CD14-positive monocyte (primary cell): ENCODE measurements around the gene PLBD2. TPM values are rescaled to one million over a fixed set of nuclear protein-coding genes. Genes with fewer than 3 reads are reported as not detected.

Experiments
- DNase-seq, 3 donors: peaks; one replicate each; pipeline ENCODE4 v3.0.0-alpha.2; 2011 to 2022
- H2AFZ ChIP-seq: 2 replicates; pipeline ENCODE4 v1.6.0; 2012; ENCODE audit warnings: mild to moderate bottlenecking, low read depth, low read length, inconsistent platforms; ENCODE audit not compliant: insufficient read depth, poor library complexity, severe bottlenecking
- H3K27ac ChIP-seq, 2 donors: 1 replicate in 1 of 2; 2 replicates in 1 of 2; pipeline ENCODE4 v1.5.1; 2012 to 2013; ENCODE audit warnings: low read length in 2 of 2, control low read depth in 1 of 2, inconsistent platforms in 1 of 2, low read depth in 1 of 2, mild to moderate bottlenecking in 1 of 2
- H3K27me3 ChIP-seq, 2 donors: one replicate each; pipeline versions ENCODE4 v1.6.0 to v1.6.1; 2011 to 2013; ENCODE audit warnings: low read length in 2 of 2; ENCODE audit not compliant: control insufficient read depth in 2 of 2, insufficient read depth in 2 of 2
- H3K36me3 ChIP-seq, 2 donors: replicated peaks in 1 of 2; 1 replicate in 1 of 2; 2 replicates in 1 of 2; pipeline versions ENCODE4 v1.5.1 to v1.6.1; 2012 to 2013; ENCODE audit warnings: low read length in 2 of 2, control low read depth in 1 of 2, inconsistent platforms in 1 of 2, mild to moderate bottlenecking in 1 of 2; ENCODE audit not compliant: insufficient read depth in 2 of 2, control insufficient read depth in 1 of 2
- H3K4me1 ChIP-seq, 2 donors: 1 replicate in 1 of 2; 2 replicates in 1 of 2; pipeline versions ENCODE4 v1.5.1 to v1.6.1; 2012 to 2013; ENCODE audit warnings: low read length in 2 of 2, control low read depth in 1 of 2, inconsistent platforms in 1 of 2, mild to moderate bottlenecking in 1 of 2, moderate library complexity in 1 of 2; ENCODE audit not compliant: insufficient read depth in 2 of 2, control insufficient read depth in 1 of 2
- H3K4me2 ChIP-seq: replicated peaks from 2 replicates; pipeline ENCODE3; 2012; ENCODE audit warnings: low read length, moderate library complexity, mild to moderate bottlenecking; ENCODE audit not compliant: poor library complexity, severe bottlenecking; ENCODE audit errors: extremely low read depth
- H3K4me3 ChIP-seq, 3 experiments: fragments of 200-600 bp in 1 of 3; sonication (generic) in 1 of 3; replicated peaks in 1 of 3; 1 replicate in 2 of 3; 2 replicates in 1 of 3; pipeline ENCODE4 v1.5.1; 2011 to 2013; ENCODE audit warnings: low read length in 3 of 3, mild to moderate bottlenecking in 3 of 3, control low read depth in 2 of 3, low read depth in 2 of 3, inconsistent platforms in 1 of 3, moderate library complexity in 1 of 3
- H3K79me2 ChIP-seq: 2 replicates; pipeline ENCODE4 v1.6.0; 2012; ENCODE audit warnings: mild to moderate bottlenecking, control low read depth, inconsistent platforms, low read length, moderate library complexity; ENCODE audit not compliant: insufficient read depth
- H3K9ac ChIP-seq: 2 replicates; pipeline ENCODE4 v1.6.0; 2017; ENCODE audit warnings: low read length, mild to moderate bottlenecking; ENCODE audit not compliant: insufficient read depth, poor library complexity, severe bottlenecking
- H3K9me3 ChIP-seq, 2 donors: replicated peaks in 1 of 2; 1 replicate in 1 of 2; 2 replicates in 1 of 2; pipeline versions ENCODE4 v1.5.1 to v1.6.1; 2012 to 2013; ENCODE audit warnings: low read length in 2 of 2, control low read depth in 1 of 2; ENCODE audit not compliant: control insufficient read depth in 1 of 2, insufficient read depth in 1 of 2
- H4K20me1 ChIP-seq: 2 replicates; pipeline ENCODE4 v1.6.0; 2012; ENCODE audit warnings: mild to moderate bottlenecking, low read length, control low read depth, moderate library complexity; ENCODE audit not compliant: insufficient read depth
- H3K27ac Mint-ChIP-seq, 7 donors: one replicate each; pipeline ENCODE4 v1.8.0; 2020; ENCODE audit warnings: mild to moderate bottlenecking in 7 of 7, mixed read lengths in 7 of 7, moderate library complexity in 6 of 7, inconsistent platforms in 2 of 7
- H3K27me3 Mint-ChIP-seq, 3 donors: one replicate each; pipeline ENCODE4 v1.8.0; 2021 to 2022; ENCODE audit warnings: low read depth in 3 of 3, mild to moderate bottlenecking in 3 of 3, mixed read lengths in 3 of 3, moderate library complexity in 3 of 3, inconsistent platforms in 1 of 3
- H3K36me3 Mint-ChIP-seq, 2 donors: one replicate each; pipeline ENCODE4 v1.8.0; 2020; ENCODE audit warnings: mixed read lengths in 2 of 2, inconsistent platforms in 1 of 2, mild to moderate bottlenecking in 1 of 2
- H3K4me1 Mint-ChIP-seq: one replicate; pipeline ENCODE4 v1.8.0; 2020; ENCODE audit warnings: mild to moderate bottlenecking, mixed read lengths
- H3K4me3 Mint-ChIP-seq, 2 donors: one replicate each; pipeline ENCODE4 v1.8.0; 2020; ENCODE audit warnings: mild to moderate bottlenecking in 2 of 2, mixed read lengths in 2 of 2, moderate library complexity in 1 of 2
- H3K9me3 Mint-ChIP-seq, 7 donors: one replicate each; pipeline ENCODE4 v1.8.0; 2020 to 2022; ENCODE audit warnings: mixed read lengths in 7 of 7, mild to moderate bottlenecking in 6 of 7, moderate library complexity in 6 of 7, inconsistent platforms in 2 of 7
- CTCF ChIP-seq: fragments of 200-600 bp; IDR thresholded peaks from one replicate; pipeline ENCODE4 v1.8.0; 2022; ENCODE audit warnings: antibody characterized with exemption, mild to moderate bottlenecking
- WGBS: methylation state at CpG from one replicate; pipeline ENCODE4 v1.1.5; 2013; ENCODE audit warnings: missing lambda C conversion rate; ENCODE audit not compliant: insufficient coverage; 5-methylcytosine and 5-hydroxymethylcytosine counted together
- intact Hi-C, 2 donors: fragments of 100-400 bp; cut with micrococcal nuclease; formaldehyde crosslinking; loops; one replicate each; pipeline versions ENCODE4 v1.15.0 to v1.15.1; 2023
- polyA plus RNA-seq, 3 donors: library from polyadenylated mRNA; depleted of rRNA in 1 of 3; unstranded in 2 of 3; stranded (reverse) in 1 of 3; fragments of 300-500 nt in 2 of 3; fragments of >200 nt in 1 of 3; fragmentation: Illumina TruSeq in 2 of 3; gene quantifications; 1 replicate in 2 of 3; 2 replicates in 1 of 3; pipeline ENCODE4 v1.2.3, GENCODE V29; 2012 to 2021

The PLBD2 gene
- polyA plus RNA-seq, 3 donors, result 8.5 to 12.4 (median 8.8) TPM

GRCh38 chr12:113339540-113339939 is 18.8 kb upstream of the PLBD2 start:
- no peaks in the 10 kb centered on the region for H3K36me3 ChIP-seq
- Mint-ChIP-seq H3K9me3 (peaks cover 0 to 2% (median 0%) of the 10 kb centered on the region in 7 donors), H3K27ac (peak overlapping the region in 1 of 7 donors; percentile 43), H3K36me3 (no peaks in the 10 kb centered on the region), H3K27me3 (peaks cover 0 to 2% (median 0%) of the 10 kb centered on the region in 3 donors), H3K4me1 (peaks cover 24% of the 10 kb centered on the region), H3K4me3 (no peak overlapping the region)
- peaks cover 3% of the 10 kb centered on the region for H3K79me2 ChIP-seq
- H3K27me3 ChIP-seq, result no peaks in the 10 kb centered on the region
- WGBS, result 100% methylated on average over 1 of the region's 5 CpGs
- peaks cover 21 to 28% of the 10 kb centered on the region in 2 donors for H3K4me1 ChIP-seq
- intact Hi-C loops, result loop anchor here in 1 of 2 donors (10.0 kb wide), 1 partner anchor 125 kb away; no protein-coding TSS in a partner anchor
- no peak overlapping the region for H2AFZ ChIP-seq
- no peak overlapping the region for H3K9ac ChIP-seq
- H3K9me3 ChIP-seq, result no peaks in the 10 kb centered on the region
- no peak for TF ChIP-seq CTCF
- no peak for DNase-seq
- H3K27ac ChIP-seq, result no peak overlapping the region
- H3K4me3 ChIP-seq, result no peak overlapping the region
- H3K4me2 ChIP-seq, result no peak overlapping the region
- H4K20me1 ChIP-seq, result no peaks in the 10 kb centered on the region

DNA sequence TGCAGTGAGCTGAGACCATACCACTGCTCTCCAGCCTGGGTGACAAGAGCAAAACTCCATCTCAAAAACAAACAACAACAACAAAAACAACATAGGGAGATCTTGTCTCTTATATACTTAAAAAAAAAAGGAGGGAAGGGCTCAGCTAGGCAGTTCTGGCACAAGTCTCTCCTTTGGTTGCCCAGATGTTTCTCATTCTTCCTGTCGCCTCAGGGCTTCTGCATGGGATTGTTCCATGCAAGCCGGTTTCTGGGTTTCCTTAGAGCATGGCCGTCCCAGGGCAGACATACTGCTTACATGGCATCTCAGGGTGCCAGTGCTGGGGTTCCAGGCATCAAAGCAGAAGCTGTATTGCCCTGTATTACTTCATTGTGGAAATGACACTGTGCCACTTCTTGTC is 18.3 kb upstream of the PLBD2 start:
- TF ChIP-seq CTCF, result no peak
- 97% methylated on average over 3 of the region's 3 CpGs for WGBS
- H3K27ac Mint-ChIP-seq, result peak overlapping the region in 2 of 7 donors; percentile 4 to 53

More for the DNA sequence above, 18.3 kb upstream of the PLBD2 start:
- no peaks in the 10 kb centered on the region for H3K27me3 ChIP-seq
- no peak overlapping the region for H3K4me3 ChIP-seq
- no peaks in the 10 kb centered on the region for H3K79me2 ChIP-seq
- H4K20me1 ChIP-seq, result no peaks in the 10 kb centered on the region
- H2AFZ ChIP-seq, result no peak overlapping the region
- H3K9ac ChIP-seq, result no peak overlapping the region
- H3K4me2 ChIP-seq, result no peak overlapping the region
- no peak overlapping the region for H3K27ac ChIP-seq
- Mint-ChIP-seq H3K36me3 (no peaks in the 10 kb centered on the region), H3K4me3 (no peak overlapping the region), H3K4me1 (peaks cover 23% of the 10 kb centered on the region), H3K9me3 (peaks cover 0 to 2% (median 0%) of the 10 kb centered on the region in 7 donors), H3K27me3 (peaks cover 0 to 2% (median 0%) of the 10 kb centered on the region in 3 donors)
- H3K36me3 ChIP-seq, result no peaks in the 10 kb centered on the region
- no peaks in the 10 kb centered on the region for H3K9me3 ChIP-seq
- H3K4me1 ChIP-seq, result peaks cover 21 to 25% of the 10 kb centered on the region in 2 donors
- intact Hi-C loops, result no loop called here
- no peak for DNase-seq
